ENCODE results near the gene SWAP70.

GRCh38 chr11:9719566-9720289, 55.9 kb downstream of the SWAP70 start:
- TF ChIP-seq CTCF (IDR thresholded peaks at IDR 0.05; ENCODE audit: low read depth, low read length, poor library complexity, severe bottlenecking) (no peak), EZH2phosphoT487 (IDR thresholded peaks at IDR 0.05; ENCODE audit: borderline replicate concordance, low read length) (no peak)
